ENCODE data around the gene MMP14.

GRCh38 chr14:22835505-22835904 is 880 bp upstream of the MMP14 start:
- no peak for TF ChIP-seq SUZ12 (IDR thresholded peaks at IDR 0.05; ENCODE audit: extremely low read depth, insufficient read depth, insufficient read length)
- no peak; the same call in 1 of the 2 replicates for TF ChIP-seq ZNF274 (IDR thresholded peaks at IDR 0.05; ENCODE audit: low read depth, low read length)
- TF ChIP-seq YY1 (IDR thresholded peaks at IDR 0.05; ENCODE audit: insufficient read depth, insufficient read length), result no peak
